Glomerular endothelial cell (primary cell): ENCODE results near the gene CCR3. TPM values are rescaled to one million over a fixed set of nuclear protein-coding genes. Genes with fewer than 3 reads are reported as not detected.

ENCODE experiments used
- DNase-seq: peaks from one replicate; pipeline ENCODE4 v3.0.0-alpha.2; 2011; ENCODE audit warnings: low read depth, low spot score; ENCODE audit errors: extremely low read depth
- total RNA-seq: library from RNA; depleted of rRNA; stranded (reverse); fragments of >200 nt; gene quantifications from 2 replicates; pipeline ENCODE4 v1.2.3, GENCODE V29; 2015

The CCR3 gene
- total RNA-seq, 1 donor from 2014 or later, result not detected

GRCh38 chr3:46218196-46218709, 24.0 kb upstream of the CCR3 start:
- DNase-seq, result no peak

- no peak for DNase-seq
Observed at GRCh38 chr3:46221391-46221790, 20.9 kb upstream of the CCR3 start.

GRCh38 chr3:46221938-46222337, 20.3 kb upstream of the CCR3 start:
- DNase-seq, result no peak

GRCh38 chr3:46222435-46223161, 19.7 kb upstream of the CCR3 start:
- DNase-seq, result no peak

GRCh38 chr3:46228260-46229242, 13.7 kb upstream of the CCR3 start:
- no peak for DNase-seq

GRCh38 chr3:46231323-46231722, 10.9 kb upstream of the CCR3 start:
- no peak for DNase-seq

- no peak for DNase-seq
Observed at GRCh38 chr3:46233194-46233593, 9.1 kb upstream of the CCR3 start.

- no peak for DNase-seq
Observed at GRCh38 chr3:46235425-46235824, 6.8 kb upstream of the CCR3 start.

GRCh38 chr3:46236294-46237054, 5.8 kb upstream of the CCR3 start:
- no peak for DNase-seq

- DNase-seq, result no peak
Observed at GRCh38 chr3:46238386-46238785, 3.9 kb upstream of the CCR3 start.

GRCh38 chr3:46239301-46239938, 2.8 kb upstream of the CCR3 start:
- no peak for DNase-seq

- no peak for DNase-seq
Observed at GRCh38 chr3:46239952-46240351, 2.3 kb upstream of the CCR3 start.

GRCh38 chr3:46243560-46243959, 1.3 kb downstream of the CCR3 start:
- DNase-seq, result no peak

GRCh38 chr3:46245146-46245545, 2.9 kb downstream of the CCR3 start:
- DNase-seq, result no peak

GRCh38 chr3:46252980-46253379, 10.7 kb downstream of the CCR3 start:
- DNase-seq, result no peak

GRCh38 chr3:46258525-46258924, 16.3 kb downstream of the CCR3 start:
- no peak for DNase-seq

- no peak for DNase-seq
Observed at GRCh38 chr3:46261926-46262594, 19.8 kb downstream of the CCR3 start.

GRCh38 chr3:46264002-46264401, 21.7 kb downstream of the CCR3 start:
- no peak for DNase-seq

GRCh38 chr3:46266598-46266997, 24.3 kb downstream of the CCR3 start:
- no peak for DNase-seq

GRCh38 chr3:46269556-46269955, 27.3 kb downstream of the CCR3 start:
- no peak for DNase-seq
